GM19238 (cell line): ENCODE measurements around the gene ADGRG7.
"Not testable (repeated sequence)": the region's sequence is repeated elsewhere in the genome, so short reads cannot be mapped to it uniquely, and the experiment has no call there.

ENCODE experiments used
- DNase-seq: peaks from one replicate; pipeline ENCODE4 v3.0.0; 2011; ENCODE audit warnings: low spot score; ENCODE audit not compliant: insufficient read length

Gene ADGRG7

GRCh38 chr3:100609305-100609704 is at the start of gene ADGRG7:
ADGRG7 (plus strand) TSS chr3:100609601; CDS start chr3:100609857, 256 bp downstream.
- DNase-seq, result no peak

GRCh38 chr3:100560426-100560825 is 49.0 kb upstream of the ADGRG7 start:
- no peak for DNase-seq

GRCh38 chr3:100561459-100562158 is 47.8 kb upstream of the ADGRG7 start:
- no peak for DNase-seq

- DNase-seq, result no peak
Observed at GRCh38 chr3:100562224-100562857, 47.1 kb upstream of the ADGRG7 start.

GRCh38 chr3:100563228-100563627 is 46.2 kb upstream of the ADGRG7 start:
- no peak for DNase-seq

- DNase-seq, result no peak
Observed at GRCh38 chr3:100563652-100564211, 45.7 kb upstream of the ADGRG7 start.

GRCh38 chr3:100570811-100571210 is 38.6 kb upstream of the ADGRG7 start:
- DNase-seq, result no peak

- DNase-seq, result no peak
Observed at GRCh38 chr3:100574536-100574935, 34.9 kb upstream of the ADGRG7 start.

GRCh38 chr3:100575704-100576103 is 33.7 kb upstream of the ADGRG7 start:
- no peak for DNase-seq

- DNase-seq, result no peak
Observed at GRCh38 chr3:100577382-100578008, 31.9 kb upstream of the ADGRG7 start.

GRCh38 chr3:100578646-100579045 is 30.8 kb upstream of the ADGRG7 start:
- no peak for DNase-seq

- no peak for DNase-seq
Observed at GRCh38 chr3:100580147-100580546, 29.3 kb upstream of the ADGRG7 start.

- no peak for DNase-seq
Observed at GRCh38 chr3:100581650-100582049, 27.8 kb upstream of the ADGRG7 start.

- not testable (repeated sequence) for DNase-seq
Observed at GRCh38 chr3:100582157-100582556, 27.2 kb upstream of the ADGRG7 start.

GRCh38 chr3:100584101-100584660 is 25.2 kb upstream of the ADGRG7 start:
- DNase-seq, result no peak

GRCh38 chr3:100586832-100587231 is 22.6 kb upstream of the ADGRG7 start:
- no peak for DNase-seq

GRCh38 chr3:100588251-100588650 is 21.1 kb upstream of the ADGRG7 start:
- no peak for DNase-seq

- DNase-seq, result peak; percentile 34
Observed at GRCh38 chr3:100590114-100590839, 19.1 kb upstream of the ADGRG7 start.

GRCh38 chr3:100590840-100591147 is 18.6 kb upstream of the ADGRG7 start:
- DNase-seq, result no peak

GRCh38 chr3:100591411-100591810 is 18.0 kb upstream of the ADGRG7 start:
- no peak for DNase-seq
